Measurements from ENCODE around the gene CRACR2A.

Gene CRACR2A

GRCh38 chr12:3595721-3596120 is 157.2 kb downstream of the CRACR2A start:
- no peak for DNase-seq (ENCODE audit: low spot score)

GRCh38 chr12:3594966-3595365 is 157.9 kb downstream of the CRACR2A start:
- DNase-seq (ENCODE audit: low spot score), result no peak

GRCh38 chr12:3593906-3594483 is 158.9 kb downstream of the CRACR2A start:
- DNase-seq (ENCODE audit: low spot score), result no peak

- no peak for DNase-seq (ENCODE audit: low spot score)
These were observed 159.9 kb downstream of the CRACR2A start for GRCh38 chr12:3592856-3593625.

- DNase-seq (ENCODE audit: low spot score), result no peak
These were observed 163.2 kb downstream of the CRACR2A start for GRCh38 chr12:3589745-3590144.

- DNase-seq (ENCODE audit: low spot score), result no peak
These were observed 165.4 kb downstream of the CRACR2A start for GRCh38 chr12:3587402-3588013.

GRCh38 chr12:3583656-3584334 is 169.1 kb downstream of the CRACR2A start:
- no peak for DNase-seq (ENCODE audit: low spot score)

- no peak for DNase-seq (ENCODE audit: low spot score)
These were observed 172.7 kb downstream of the CRACR2A start for GRCh38 chr12:3580094-3580749.

- DNase-seq (ENCODE audit: low spot score), result no peak
These were observed 173.3 kb downstream of the CRACR2A start for GRCh38 chr12:3579446-3580093.

GRCh38 chr12:3578557-3578956 is 174.4 kb downstream of the CRACR2A start:
- DNase-seq (ENCODE audit: low spot score), result no peak

GRCh38 chr12:3576891-3577290 is 176.0 kb downstream of the CRACR2A start:
- DNase-seq (ENCODE audit: low spot score), result no peak

- DNase-seq (ENCODE audit: low spot score), result no peak
These were observed 177.9 kb downstream of the CRACR2A start for GRCh38 chr12:3574986-3575385.

GRCh38 chr12:3572560-3572959 is 180.3 kb downstream of the CRACR2A start:
- no peak for DNase-seq (ENCODE audit: low spot score)

- DNase-seq (ENCODE audit: low spot score), result no peak
These were observed 181.2 kb downstream of the CRACR2A start for GRCh38 chr12:3571724-3572123.

- no peak for DNase-seq (ENCODE audit: low spot score)
These were observed 181.6 kb downstream of the CRACR2A start for GRCh38 chr12:3571323-3571722.

- no peak for DNase-seq (ENCODE audit: low spot score)
These were observed 184.2 kb downstream of the CRACR2A start for GRCh38 chr12:3568695-3569094.

GRCh38 chr12:3565985-3566384 is 186.9 kb downstream of the CRACR2A start:
- no peak for DNase-seq (ENCODE audit: low spot score)
